ENCODE results near the gene CCSER2. TPM values are rescaled to one million over a fixed set of nuclear protein-coding genes. Genes with fewer than 3 reads are reported as not detected.
"Not testable (repeated sequence)": the region's sequence is repeated elsewhere in the genome, so short reads cannot be mapped to it uniquely, and the experiment has no call there.

The CCSER2 gene
- total RNA-seq, 1 experiment from 2014 or later, result 19.4 TPM

DNA sequence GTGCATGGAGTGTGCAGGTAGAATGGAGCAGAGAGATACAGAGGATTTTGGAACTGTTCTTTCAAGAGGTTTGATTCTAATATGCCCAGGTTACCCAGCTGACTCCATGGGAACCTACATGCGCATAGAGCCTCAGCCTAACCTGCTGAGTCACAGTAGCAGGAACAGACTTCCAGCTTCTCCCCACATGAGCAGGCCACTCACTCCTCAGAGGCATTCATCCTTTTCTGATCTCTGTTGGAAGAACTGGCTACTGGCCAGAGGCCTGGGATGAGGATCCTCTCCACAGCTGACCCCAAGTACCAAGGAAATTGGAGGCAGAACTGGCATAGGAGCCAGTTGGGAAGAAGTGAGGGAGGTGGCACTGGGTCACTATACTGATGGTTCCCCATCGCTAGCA lies 17.9 kb upstream of the CCSER2 start:
- in situ Hi-C loops (cut with HindIII; ENCODE audit: low sequenced_read_pairs), result no loop called here
- DNase-seq (ENCODE audit: low spot score), result no peak

DNA sequence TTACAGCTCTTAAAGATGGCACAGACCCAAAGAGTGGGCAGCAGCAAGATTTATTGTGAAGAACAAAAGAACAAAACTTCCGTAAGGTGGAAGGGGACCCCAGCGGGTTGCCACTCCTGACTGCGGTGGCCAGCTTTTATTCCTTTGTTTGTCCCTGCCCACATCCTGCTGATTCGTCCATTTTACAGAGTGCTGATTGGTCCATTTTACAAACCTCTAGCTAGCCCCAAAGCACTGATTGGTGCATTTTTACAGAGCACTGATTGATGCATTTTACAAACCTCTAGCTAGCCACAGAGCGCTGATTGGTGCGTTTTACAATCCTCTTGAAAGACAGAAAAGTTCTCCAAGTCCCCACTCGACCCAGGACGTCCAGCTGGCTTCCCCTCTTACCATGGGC lies 16.8 kb upstream of the CCSER2 start:
- no peak for DNase-seq (ENCODE audit: low spot score)
- in situ Hi-C loops (cut with HindIII; ENCODE audit: low sequenced_read_pairs), result no loop called here

DNA sequence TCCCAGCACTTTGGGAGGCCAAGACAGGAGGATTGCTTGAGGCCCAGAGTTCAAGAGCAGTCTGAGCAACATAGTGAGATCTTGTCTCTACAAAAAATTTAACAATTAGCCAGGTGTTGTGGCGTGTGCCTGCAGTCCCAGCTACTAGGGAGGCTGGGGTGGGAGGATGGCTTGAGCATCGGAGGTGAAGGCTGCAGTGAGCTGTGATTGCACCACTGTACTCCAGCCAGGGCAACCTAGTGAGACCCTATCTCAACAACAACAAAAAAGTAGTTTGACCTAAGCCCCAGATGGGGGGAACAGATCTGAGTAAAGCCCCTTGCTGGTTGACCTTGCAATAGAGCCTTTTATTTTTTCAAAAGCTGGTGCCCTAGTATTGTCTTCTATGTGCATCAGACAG lies 15.6 kb upstream of the CCSER2 start:
- no peak for DNase-seq (ENCODE audit: low spot score)
- in situ Hi-C loops (cut with HindIII; ENCODE audit: low sequenced_read_pairs), result no loop called here

DNA sequence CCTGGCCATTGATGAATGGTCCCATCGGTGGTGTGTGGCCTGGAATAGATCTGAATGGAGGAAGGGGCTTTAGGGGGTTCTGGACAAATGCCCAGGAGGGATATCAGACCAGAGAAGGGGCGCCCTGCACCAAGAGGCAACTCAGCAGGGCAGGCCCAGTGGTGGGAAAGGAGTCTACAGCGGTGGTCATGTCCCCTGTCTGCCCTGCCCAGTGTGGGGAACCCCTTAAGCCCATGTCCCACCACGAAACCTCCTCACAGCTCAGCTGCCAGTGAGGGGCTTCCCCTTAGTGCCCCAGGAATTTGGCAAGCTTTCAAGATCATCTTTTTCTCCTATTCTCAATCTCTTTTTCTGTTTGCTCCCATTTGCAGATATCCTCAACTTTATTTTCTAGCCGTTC lies 14.1 kb upstream of the CCSER2 start:
- in situ Hi-C loops (cut with HindIII; ENCODE audit: low sequenced_read_pairs), result no loop called here
- no peak for DNase-seq (ENCODE audit: low spot score)

DNA sequence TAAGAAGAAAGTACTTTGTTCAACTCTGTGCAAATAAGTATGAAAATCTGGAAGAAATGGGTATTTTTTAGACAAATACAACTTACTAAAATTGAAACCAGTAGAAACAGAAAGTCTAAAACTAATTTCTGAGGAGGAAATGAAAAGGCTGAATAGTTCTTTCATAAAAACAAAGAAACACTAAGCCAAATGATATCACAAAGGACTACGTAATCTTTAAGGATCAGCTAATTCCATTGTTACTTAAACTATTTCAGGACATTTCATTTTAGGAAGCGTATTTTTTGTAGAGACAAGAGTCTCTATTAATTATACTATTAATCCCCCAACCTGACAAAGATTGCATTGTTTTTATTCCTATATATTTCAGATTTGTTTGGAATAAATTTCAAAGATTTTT lies 11.2 kb upstream of the CCSER2 start:
- DNase-seq (ENCODE audit: low spot score), result no peak
- in situ Hi-C loops (cut with HindIII; ENCODE audit: low sequenced_read_pairs), result no loop called here

DNA sequence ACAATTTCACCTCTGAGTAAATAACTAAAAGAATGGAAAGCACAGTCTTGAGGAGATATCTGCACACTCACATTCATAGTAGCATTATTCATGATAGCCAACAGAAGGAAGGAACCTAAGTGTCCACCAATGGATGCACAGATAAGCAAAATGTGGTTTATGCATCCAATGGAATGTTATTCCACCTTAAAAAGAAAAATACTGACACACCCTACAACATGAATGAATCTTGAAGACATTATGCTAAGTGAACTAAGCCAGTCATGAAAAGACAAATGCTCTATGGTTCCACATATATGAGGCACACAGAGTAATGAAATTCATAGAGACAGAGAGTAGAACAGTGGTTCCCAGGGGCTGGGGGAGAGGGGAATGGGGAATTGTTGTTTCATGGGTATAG lies 6.5 kb upstream of the CCSER2 start:
- in situ Hi-C loops (cut with HindIII; ENCODE audit: low sequenced_read_pairs), result no loop called here
- no peak for DNase-seq (ENCODE audit: low spot score)

DNA sequence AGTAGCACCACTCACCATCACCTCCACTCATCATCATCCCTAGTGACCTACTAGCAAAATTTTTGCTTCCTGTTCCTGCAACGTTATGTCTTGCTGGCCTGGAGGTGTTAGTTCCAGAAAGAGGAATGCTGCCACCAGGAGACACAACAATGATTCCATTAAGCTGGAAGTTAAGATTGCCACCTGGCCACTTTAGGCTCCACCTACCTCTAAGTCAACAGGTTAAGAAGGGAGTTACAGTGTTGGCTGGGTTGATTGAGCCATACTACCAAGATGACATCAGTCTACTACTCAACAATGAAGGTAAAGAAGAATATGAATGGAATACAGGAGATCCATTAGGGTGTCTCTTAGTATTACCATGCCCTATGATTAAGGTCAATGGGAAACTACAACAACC lies 4.8 kb upstream of the CCSER2 start:
- in situ Hi-C loops (cut with HindIII; ENCODE audit: low sequenced_read_pairs); DNase-seq (ENCODE audit: low spot score): not testable (repeated sequence)

DNA sequence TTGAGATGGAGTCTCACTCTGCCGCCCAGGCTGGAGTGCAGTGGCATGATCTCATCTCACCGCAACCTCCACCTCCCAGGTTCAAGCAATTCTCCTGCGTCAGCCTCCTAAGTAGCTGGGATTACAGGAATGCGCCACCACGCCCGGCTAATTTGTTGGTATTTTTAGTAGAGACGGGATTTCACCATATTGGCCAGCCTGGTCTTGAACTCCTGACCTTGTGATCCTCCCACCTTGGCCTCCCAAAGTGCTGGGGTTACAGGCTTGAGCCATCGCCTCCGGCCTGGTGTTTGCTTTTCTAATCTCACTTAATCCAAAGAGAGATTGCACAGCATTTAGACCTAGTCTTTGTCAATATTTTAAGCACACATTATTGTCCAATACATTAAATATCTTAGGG lies 1.4 kb upstream of the CCSER2 start:
- in situ Hi-C loops (cut with HindIII; ENCODE audit: low sequenced_read_pairs); DNase-seq (ENCODE audit: low spot score): not testable (repeated sequence)

DNA sequence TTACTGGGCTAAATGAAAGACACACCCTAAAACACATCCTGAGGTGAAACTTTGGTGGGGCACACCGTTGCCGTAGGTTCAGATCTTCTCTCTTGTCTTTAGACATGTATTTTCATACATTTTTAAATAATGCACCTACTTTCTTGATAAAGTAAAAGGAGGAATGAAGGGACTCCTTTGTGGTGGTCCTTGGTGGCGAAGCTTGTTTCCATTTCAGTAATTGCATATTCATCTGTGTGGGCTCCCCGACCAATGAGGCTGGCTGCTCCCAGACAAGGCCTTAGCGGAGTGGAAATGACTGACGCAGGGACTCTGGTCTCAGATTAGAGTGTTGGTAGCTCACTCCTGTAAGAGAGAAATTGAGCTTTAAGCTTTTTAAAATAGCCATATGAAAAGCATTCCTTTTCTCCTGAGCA lies 815 bp downstream of the CCSER2 start:
- in situ Hi-C loops (cut with HindIII; ENCODE audit: low sequenced_read_pairs), result no loop called here
- DNase-seq (ENCODE audit: low spot score), result peak; percentile 45

DNA sequence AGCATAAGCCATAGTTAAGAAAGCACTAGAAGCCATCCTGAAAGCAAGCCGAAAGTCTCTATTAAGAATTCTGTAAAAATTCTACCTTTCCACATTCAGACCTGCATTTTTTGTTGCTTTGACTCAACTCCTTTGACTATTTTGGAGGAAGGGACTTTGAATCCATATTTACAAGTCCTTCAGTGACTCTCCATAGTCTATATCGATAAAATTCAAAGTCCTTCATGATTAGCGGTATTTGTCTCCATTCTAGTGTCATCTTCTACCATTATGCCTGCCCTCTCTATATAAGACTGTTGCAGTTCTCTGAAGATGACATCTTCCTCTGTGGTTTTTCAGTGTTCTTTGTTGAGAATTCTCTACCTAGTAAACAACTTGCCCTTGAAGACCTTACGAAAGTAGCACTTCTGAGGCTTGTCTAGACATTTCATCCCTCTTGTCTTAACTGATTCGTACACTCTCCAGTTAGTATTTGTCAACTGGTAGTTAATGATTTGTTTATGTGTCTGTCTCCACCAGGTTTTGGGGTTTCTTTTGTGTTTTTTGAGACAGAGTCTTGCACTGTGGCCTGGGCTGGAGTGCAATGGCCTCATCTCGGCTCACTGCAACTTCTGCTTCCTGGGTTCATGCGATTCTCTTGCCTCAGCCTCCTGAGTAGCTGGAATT lies 1.7 kb downstream of the CCSER2 start:
- in situ Hi-C loops (cut with HindIII; ENCODE audit: low sequenced_read_pairs), result no loop called here
- no peak for DNase-seq (ENCODE audit: low spot score)

DNA sequence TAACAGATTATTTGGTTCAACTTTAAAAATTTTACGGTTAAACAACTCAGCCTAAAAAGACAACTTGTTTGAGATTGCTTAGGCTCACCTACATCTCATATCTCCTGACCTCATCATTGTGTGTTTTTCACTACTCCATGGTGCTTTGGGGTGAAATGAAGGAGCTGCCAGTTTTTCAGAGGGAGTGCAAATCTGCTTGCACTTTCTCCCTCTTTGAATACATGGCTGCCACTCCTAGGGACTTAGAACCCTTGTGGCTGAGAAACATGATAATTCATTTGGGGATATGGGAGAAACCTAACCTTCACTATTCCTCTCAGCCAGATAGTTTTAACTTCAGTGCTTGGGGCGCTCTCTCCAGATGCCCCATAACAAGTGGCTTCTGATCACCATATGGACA lies 2.7 kb downstream of the CCSER2 start:
- no peak for DNase-seq (ENCODE audit: low spot score)
- in situ Hi-C loops (cut with HindIII; ENCODE audit: low sequenced_read_pairs), result no loop called here

DNA sequence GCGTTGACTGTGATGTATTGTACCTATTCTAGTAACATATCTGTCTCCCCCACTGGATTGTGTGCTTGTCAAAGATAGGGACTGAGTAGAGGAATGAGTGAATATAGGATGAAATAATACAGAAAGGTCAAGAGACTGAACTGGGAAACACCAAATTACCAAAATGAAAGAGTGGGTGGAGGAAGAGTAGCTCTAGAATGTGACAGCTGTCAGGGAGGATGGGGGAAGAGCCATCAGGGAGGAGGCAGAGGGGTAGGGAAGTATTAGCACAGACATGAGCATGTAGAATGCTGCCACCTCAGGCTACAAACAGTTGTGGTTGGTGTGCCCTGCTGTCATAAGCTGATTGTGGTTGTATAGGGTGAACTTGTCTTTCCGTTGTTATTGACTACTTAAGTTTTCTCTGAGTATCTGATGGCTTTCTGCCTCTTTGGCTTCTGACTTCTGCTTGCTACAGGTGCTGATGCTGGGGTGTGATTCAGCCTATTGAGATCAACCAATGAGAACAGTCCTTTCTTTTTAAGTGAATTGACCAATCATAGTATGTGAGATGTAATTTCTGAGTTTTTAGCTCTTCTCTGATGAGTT lies 5.6 kb downstream of the CCSER2 start:
- in situ Hi-C loops (cut with HindIII; ENCODE audit: low sequenced_read_pairs), result no loop called here
- DNase-seq (ENCODE audit: low spot score), result no peak

DNA sequence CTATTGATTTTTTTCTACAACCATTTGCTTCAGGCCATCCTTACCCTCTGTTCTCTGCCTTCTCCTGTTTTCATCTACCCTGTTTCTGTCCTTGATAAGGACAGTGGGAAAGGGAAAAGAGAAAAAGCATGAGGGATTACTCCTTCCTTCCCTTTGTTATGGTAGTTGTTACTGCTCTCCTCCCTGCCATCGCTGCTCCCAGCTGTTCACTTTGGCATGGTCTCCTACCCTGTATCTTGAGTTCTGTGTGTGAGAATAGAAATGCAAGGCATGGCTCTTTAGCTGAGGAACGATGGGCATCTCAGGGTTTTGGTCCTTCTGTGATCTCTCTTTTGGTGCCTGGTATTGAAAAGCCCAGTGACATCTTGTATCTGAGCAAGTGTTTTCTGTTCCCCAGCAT lies 6.4 kb downstream of the CCSER2 start:
- peak; percentile 17 for DNase-seq (ENCODE audit: low spot score)
- in situ Hi-C loops (cut with HindIII; ENCODE audit: low sequenced_read_pairs), result no loop called here

DNA sequence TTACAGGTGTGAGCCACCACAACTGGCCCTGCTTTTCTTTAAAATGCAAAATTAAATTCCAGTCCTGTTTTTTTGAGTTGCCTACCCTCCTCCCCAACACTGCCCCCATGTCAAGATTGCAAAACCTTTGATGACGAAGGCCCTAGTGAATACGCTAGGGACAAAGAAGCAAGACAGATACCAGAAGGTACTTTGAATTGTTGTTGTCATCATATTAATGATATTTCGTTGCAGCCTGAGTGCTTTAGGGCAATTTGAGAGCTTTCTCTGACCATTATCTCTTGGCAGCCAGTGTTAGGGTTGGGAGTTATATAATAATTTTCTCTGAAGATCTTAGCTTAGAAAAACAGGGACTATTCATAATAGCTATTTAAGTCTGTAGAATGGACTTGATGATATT lies 7.1 kb downstream of the CCSER2 start:
- in situ Hi-C loops (cut with HindIII; ENCODE audit: low sequenced_read_pairs), result no loop called here

DNA sequence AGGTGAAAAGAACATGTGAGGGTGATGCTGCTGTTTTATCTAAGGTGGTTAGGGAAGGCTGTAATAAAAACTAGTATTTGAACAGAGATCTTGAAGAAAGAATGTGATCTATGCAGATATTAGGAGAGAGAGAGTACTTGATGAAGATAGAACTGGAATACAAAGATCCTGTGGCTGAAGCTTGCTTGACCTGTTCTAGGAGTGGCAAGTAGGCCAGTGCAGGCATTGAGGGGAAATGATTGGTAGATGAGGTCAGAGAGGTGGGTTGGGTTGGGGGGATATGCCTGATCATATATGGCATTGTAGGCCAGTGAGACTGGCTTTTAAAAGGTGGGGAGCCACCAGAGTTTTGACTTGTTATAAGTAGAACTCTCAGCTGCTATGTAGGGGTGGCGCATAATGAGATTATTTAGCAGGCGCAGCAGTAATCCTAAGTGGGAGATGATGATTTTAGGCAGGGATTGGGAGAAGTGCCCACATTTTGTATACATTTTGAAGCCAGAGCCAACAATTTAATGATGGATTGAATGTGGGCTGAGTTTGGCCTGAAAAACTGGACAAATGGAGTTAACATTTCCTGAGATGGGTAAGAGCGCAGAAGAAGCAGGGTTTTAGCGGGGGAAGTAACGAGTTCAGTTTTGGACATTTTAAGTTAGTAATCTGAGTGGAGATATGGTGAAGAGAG lies 8.2 kb downstream of the CCSER2 start:
- in situ Hi-C loops (cut with HindIII; ENCODE audit: low sequenced_read_pairs), result no loop called here
- DNase-seq (ENCODE audit: low spot score), result no peak

More for the DNA sequence above, 7.1 kb downstream of the CCSER2 start:
- no peak for DNase-seq (ENCODE audit: low spot score)

DNA sequence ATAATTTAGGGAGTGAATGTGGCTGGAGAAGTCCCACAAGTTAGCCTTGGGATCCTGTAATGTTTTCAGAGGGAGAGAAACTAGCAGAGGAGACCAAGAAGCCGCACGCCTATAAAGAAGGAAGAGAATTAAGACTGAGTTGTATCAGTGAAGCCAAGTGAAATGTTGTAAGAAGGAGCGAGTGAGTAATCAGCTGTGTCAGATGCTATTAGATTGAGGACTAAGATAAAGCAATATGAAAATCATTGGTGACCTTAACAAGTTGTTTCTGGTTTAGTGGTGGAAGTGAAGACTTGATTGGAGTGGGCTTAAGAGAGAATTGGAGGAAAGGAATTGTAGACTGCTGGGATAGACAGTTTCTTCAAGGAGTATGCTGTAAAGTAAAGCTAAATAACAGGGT lies 8.8 kb downstream of the CCSER2 start:
- in situ Hi-C loops (cut with HindIII; ENCODE audit: low sequenced_read_pairs), result no loop called here
- DNase-seq (ENCODE audit: low spot score), result no peak

DNA sequence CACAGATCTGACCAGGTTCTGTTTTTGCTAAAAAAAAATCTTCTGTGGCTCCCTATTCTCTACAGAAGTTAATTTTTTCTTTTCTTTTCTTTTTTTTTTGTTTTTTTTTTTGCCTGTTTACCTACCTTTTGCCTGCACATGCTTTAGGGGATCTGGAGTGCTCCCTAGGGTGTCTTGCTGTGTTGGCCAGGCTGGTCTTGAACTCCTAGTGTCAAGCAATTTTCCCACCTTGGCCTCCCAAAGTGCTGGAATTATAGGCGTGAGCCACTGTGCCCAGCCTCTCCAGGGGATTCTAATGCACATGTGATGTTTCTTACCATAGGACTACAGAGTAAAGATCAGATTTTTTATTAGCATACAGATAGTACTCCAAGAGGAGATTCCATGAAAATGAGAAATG lies 10.6 kb downstream of the CCSER2 start:
- in situ Hi-C loops (cut with HindIII; ENCODE audit: low sequenced_read_pairs), result no loop called here
- no peak for DNase-seq (ENCODE audit: low spot score)

DNA sequence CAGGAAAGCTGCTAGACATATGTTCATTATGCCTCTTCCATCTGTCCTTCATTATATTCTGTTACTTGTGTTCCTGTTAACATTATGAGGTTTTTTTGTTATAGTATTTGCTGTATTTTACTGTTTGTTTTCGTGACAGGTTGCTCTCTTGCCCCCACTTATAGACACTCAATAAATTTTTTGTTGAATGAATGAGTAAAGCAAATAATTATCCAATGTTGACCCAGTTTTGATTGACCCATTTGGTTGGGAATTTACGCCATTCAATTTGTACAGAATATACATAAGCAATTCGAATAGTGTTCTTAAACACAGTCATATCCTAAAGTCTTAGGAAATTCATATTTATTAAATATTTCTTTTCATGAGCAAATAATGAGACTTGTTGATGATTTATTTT lies 11.8 kb downstream of the CCSER2 start:
- in situ Hi-C loops (cut with HindIII; ENCODE audit: low sequenced_read_pairs), result no loop called here
- no peak for DNase-seq (ENCODE audit: low spot score)

DNA sequence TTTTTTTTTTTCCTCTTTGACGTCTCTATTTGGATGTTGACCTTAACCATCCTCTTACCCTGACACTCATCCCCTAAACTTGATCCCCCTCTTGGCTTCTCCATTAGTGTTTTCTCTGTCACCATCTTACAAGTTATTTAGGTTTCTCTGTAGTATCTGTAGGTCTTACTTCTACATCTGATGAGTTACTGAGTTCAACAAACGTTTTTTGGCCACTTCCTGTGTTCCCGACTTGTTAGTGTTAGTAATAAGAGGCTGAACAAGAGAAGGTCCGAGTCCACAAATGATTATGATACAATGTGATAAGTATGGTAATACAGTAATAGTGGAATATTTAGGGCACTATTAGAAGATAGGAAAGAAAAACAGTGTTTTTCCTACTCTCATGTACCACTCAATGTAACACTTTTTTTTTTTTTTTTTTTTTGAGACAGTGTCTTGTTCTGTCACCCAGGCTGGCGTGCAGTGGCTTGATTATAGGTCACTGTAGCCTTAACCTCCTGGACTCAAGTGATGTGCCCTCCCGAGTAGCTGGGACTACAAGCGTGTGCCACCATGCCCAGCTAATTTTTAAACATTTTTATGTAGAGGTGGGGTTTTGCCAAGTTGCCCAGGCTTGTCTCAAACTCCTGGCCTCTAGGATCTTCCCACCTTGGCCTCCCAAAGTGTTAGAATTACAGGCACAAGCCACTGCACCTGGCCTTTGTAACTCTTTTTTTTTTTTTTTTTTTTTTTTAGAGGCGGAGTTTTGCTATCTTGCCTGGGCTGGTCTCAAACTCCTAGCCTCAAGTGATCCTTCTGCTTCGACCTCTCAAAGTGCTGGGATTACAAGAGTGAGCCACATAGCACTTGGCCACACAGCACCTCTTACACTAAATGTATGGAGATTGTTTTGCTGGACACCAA lies 12.5 kb downstream of the CCSER2 start:
- in situ Hi-C loops (cut with HindIII; ENCODE audit: low sequenced_read_pairs), result no loop called here
- DNase-seq (ENCODE audit: low spot score), result no peak

DNA sequence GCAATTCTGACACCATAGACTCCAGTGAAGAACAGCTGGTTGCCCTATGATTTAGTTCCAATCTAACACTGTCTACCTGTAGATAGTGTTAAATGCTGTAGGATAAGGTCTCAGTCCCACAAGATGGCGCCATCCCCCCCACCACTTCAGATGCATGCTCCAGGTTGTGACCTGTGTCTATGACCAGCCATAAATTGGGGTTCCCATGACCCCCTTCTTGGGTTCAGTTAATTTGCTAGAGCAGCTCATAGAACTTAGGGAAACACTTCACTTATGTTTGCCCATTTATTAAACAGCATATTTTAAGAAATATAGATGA lies 13.1 kb downstream of the CCSER2 start:
- in situ Hi-C loops (cut with HindIII; ENCODE audit: low sequenced_read_pairs), result no loop called here
- DNase-seq (ENCODE audit: low spot score), result no peak

Data from G401 (cell line).